GM19455 (cell line): Measurements from ENCODE around the gene MAPK4.

ENCODE experiments used
- ATAC-seq: cut with Tn5 transposase; IDR thresholded peaks from one replicate; pipeline ENCODE4 v1.9.1; 2021; ENCODE audit not compliant: unreplicated experiment

Gene MAPK4

GRCh38 chr18:50623694-50624352 is 63.9 kb downstream of the MAPK4 start:
- no peak for ATAC-seq

- ATAC-seq = no peak
Observed at GRCh38 chr18:50624981-50625380, 65.1 kb downstream of the MAPK4 start.

DNA sequence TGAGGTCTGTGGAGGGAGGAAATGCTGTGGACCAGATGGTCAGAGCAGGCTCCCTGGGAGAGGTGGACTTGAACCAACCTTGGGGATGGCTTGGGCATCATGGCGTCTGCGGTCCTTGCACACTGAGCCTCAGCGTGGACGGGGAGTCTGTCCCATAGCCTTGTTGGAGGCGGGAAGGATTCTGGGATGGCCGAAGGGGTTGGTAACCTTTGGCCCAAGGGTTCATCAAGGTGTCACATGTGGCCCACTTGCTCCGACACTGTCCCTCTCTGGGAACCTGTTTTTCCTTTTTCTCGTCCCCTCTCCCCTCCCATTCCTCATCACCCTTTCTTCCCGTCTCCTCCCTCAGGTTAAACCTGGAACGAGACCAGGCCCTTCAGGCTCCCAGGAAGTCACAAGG is 66.4 kb downstream of the MAPK4 start:
- no peak for ATAC-seq

DNA sequence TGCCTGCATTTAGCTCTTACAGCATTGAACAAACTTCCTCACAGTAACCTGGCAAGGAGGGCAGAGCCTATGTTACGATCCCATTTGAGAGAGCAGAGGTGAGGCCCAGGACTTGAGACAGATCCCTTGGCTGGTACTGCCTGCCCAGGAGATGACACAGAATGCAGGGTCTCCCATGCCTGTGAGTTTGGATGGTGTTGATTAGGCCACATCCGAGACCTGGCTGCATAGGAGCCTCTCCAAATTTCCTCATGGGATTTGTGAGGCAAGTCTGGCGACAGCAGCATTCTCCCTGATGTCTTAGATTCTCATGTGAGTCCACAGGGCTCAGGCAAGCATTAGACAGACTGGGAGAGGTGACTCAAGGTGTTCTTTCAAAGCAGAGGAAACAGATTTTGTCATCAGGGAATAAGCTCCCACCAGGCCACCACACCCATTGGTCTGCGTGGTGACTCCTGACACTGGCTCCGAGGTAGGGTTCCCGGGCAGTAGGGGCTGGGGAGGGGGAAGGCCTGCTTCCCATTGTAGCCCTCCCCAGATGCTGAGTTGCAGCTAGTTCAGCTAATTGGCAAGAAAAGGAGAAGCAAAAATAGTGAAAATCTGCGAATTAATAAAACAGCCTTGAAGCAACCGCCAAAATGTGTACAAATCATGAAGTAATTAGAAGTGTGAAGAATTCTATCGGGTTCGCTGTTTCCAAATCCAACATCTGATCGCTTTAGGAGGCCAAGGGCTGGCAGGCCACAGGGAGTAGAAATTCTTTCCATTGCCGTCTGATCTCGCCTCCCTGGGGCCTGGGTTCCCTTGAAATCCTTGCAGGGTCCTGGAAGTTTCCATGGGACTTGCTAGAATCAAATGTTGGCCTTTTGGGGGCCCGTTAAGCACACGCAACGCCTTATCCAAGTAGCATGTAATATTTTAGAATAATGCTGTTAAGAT is 68.0 kb downstream of the MAPK4 start:
- no peak for ATAC-seq

GRCh38 chr18:50628533-50628905 is 68.6 kb downstream of the MAPK4 start:
- no peak for ATAC-seq

DNA sequence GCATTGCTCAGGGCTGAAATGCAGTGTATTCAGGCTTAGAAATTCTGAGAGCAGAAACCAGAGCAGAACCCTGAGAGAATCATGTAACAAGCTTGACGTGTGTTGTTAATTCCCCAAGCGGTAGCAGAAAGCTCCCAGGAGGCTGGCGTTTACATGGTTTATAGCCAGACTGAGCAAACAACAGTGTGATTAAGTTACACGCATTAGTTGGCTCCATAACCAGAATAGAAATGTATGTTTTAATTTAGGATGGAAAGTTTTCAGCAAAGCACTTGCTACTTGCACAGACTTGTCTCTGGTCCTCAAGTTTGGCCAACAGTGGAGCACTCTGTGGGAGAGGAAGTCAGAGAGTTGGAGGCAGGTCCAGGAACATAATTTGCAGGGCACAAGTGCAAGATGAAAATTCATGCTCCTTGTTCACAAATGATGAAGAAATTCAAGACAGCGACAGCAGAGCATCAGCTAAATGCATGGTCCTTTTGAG is 69.3 kb downstream of the MAPK4 start:
- ATAC-seq = no peak

- no peak for ATAC-seq
Observed at GRCh38 chr18:50630895-50631294, 71.0 kb downstream of the MAPK4 start.

DNA sequence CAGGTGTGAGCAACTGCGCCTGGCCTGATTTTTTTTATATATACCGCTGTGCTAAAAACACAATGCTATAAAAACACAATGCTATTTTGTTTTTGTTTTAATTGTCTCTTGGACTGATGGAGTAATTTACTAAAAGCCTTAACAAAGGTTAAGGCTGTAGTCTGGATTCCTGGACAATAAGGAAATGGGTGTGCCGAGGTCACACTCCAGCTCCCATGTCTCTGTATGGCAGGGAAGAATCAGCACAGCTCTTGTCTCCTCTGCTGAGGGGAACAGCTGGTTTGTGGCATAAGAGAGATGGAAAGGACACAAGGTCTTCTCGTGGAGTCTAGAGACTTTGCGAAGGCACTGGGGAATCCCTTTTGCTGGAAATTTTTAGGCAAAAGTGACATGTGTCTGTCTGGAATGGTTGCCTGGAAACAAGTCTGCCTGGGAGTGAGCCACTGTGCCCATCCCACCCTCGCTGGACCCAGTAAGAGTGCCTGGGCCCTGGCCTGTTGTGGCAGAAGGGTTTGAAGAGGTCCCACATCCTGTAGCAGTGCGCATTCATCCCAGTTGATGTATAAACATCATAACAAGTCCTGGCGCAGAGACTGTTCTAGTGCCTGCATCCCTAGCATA is 73.1 kb downstream of the MAPK4 start:
- no peak for ATAC-seq

- no peak for ATAC-seq
Observed at GRCh38 chr18:50633992-50634391, 74.1 kb downstream of the MAPK4 start.

- no peak for ATAC-seq
Observed at GRCh38 chr18:50636366-50637057, 76.6 kb downstream of the MAPK4 start.

DNA sequence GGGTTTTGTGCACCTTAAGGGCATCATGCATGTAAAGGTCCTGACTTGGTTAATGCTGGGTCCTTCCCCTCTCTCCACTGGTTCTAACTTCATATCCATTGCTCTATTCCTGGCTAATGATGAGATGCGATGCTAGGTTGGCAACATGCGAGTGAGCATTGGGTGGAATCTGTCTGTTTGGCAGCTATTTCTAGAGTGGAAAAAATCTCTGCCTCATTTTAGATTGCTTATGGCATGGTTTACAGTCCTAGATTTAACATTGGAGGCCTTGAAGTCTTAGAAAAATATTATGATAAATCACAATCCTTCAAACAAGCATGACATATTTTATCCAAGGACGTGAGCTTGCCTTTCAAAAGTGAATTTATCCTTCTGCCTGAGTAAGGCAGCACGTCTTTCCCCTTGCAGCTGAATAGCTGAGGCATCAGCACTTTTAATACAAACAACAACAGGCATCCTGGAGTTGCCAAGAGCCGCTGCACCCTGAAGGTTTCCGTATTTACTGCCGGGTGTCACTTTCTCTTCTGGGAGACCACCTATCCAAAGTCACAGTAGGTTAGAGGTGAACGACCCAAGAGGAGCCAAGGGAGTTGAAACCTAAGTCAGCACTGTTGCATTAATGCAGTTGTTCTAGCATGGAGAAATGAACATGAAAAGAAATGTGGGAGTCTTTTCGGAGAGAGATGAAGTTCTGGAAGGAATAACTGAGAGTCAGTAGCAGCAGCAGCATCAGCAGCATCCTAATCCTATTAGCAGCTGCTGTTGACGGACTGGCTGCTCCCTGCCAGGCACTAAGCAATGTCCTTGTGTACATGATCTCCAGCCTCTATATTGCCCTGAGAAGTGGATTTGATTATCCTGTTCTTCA is 78.4 kb downstream of the MAPK4 start:
- no peak for ATAC-seq

DNA sequence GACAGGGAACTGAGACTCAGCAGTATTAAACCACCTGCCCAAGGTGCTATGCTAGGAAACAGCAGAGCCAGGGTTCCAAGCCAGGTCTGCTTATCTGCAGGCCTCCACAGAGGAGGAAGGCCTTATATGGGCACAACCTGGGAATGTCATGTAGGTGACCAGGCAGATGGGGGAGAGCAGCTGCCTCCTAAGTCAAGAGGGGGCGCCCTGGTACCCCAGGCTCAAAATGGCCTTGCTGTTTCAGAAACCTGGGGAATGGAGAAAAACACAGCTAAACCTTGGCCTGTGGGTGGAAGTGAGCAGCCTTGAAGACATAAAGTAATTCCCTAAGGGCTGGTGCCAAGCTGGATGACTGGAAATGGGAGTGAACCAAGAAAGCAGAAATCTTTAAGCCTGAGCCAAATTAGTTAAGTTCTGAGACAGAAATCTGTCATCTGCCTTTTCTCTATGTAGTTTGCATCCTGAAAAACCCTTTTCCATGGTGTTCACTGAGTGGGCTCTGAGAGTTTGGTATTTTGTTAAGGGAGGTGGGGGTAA is 79.1 kb downstream of the MAPK4 start:
- no peak for ATAC-seq

- no peak for ATAC-seq
Observed at GRCh38 chr18:50639711-50640110, 79.8 kb downstream of the MAPK4 start.

DNA sequence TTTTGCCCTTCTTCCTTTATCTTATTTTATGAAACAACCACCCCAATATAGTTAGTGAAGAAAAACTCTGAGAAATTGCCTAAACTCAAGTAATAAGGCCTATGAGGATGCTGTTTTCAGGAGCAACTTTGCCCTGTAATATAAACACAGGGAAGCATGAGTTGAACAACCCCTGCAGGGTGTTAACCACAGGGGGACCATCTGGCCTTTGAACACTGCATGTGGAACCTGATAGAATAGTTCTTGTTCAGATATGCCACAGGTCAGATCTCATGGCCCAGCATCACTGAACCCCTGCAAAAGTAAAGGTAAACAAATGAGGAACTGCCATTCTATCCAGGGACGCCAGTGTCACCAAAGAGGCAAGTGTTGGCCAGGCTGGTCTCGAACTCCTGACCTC is 82.6 kb downstream of the MAPK4 start:
- no peak for ATAC-seq

- no peak for ATAC-seq
Observed at GRCh38 chr18:50644146-50644545, 84.3 kb downstream of the MAPK4 start.

DNA sequence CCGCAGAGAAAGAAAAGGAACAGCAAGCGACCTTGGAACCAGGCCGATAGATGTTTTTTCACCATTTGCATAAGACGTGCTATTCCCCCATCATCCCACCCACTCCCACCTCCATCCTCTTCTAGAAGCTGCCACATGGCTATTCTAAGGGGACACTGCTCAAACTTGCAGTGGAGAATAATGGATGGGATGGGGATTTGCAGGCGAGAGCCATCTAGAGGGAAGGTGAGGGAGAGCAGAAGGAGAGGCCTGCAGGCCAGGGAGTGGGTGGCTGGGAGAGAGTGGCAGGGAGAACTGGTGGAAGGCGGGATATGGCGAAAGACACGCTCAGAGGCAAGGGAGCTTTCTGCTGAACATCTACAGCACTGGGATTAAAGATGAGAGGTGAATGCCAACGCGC is 84.9 kb downstream of the MAPK4 start:
- ATAC-seq = no peak

GRCh38 chr18:50647237-50647636 is 87.3 kb downstream of the MAPK4 start:
- ATAC-seq = no peak

DNA sequence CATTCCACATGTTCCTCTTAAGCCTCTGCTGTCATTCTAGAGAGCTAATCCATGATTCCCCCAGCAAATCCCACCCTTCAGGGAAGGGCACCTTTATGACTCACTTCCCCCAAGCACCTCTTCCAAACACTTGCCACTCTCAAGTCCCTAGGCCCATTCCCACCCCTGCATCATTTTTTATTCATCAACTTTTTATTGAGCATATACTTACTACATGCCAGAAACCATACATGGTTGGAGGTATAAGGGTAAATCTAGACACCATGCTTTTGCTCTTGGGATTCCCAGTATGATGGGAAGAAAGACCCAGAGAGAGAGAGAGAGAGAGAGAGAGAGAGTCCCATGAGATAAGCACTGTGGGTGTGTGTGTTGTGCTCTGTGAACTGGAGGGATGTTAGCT is 87.9 kb downstream of the MAPK4 start:
- no peak for ATAC-seq

- no peak for ATAC-seq
Observed at GRCh38 chr18:50649821-50650220, 89.9 kb downstream of the MAPK4 start.

GRCh38 chr18:50651334-50651733 is 91.4 kb downstream of the MAPK4 start:
- ATAC-seq = no peak
